ENCODE results near the gene INO80E.

Gene INO80E

GRCh38 chr16:30052671-30053372 lies 56.8 kb downstream of the INO80E start:
- peaks cover 11 to 14% of the 10 kb centered on the region in 2 donors for H3K4me1 Mint-ChIP-seq (ENCODE audit: low read depth in 2 of 2)
- peak; percentile 87 for ATAC-seq (replicated peaks)
- peaks cover 22% of the 10 kb centered on the region for H3K36me3 Mint-ChIP-seq (ENCODE audit: insufficient read depth)
- H3K9me3 Mint-ChIP-seq, result no peaks in the 10 kb centered on the region
- H3K4me3 Mint-ChIP-seq, result peak overlapping the region; percentile 82 to 87
- peak overlapping the region; percentile 77 to 91 for H3K27ac Mint-ChIP-seq
- peak; percentile 83 to 84 (median 84) for DNase-seq
- H3K27me3 Mint-ChIP-seq, result no peaks in the 10 kb centered on the region

GRCh38 chr16:30053376-30054015 lies 57.5 kb downstream of the INO80E start:
- Mint-ChIP-seq H3K4me1 (ENCODE audit: low read depth in 2 of 2) (peaks cover 11 to 14% of the 10 kb centered on the region in 2 donors), H3K36me3 (ENCODE audit: insufficient read depth) (peaks cover 22% of the 10 kb centered on the region), H3K9me3 (no peaks in the 10 kb centered on the region), H3K27me3 (no peaks in the 10 kb centered on the region), H3K4me3 (peak overlapping the region; percentile 82 to 87), H3K27ac (peak overlapping the region; percentile 77 to 91)
- ATAC-seq (replicated peaks) (peak; percentile 6), DNase-seq (no peak)

GRCh38 chr16:30054451-30054850 lies 58.4 kb downstream of the INO80E start:
- no peaks in the 10 kb centered on the region for H3K9me3 Mint-ChIP-seq
- peak overlapping the region; percentile 2 to 42 for H3K4me3 Mint-ChIP-seq
- H3K36me3 Mint-ChIP-seq (ENCODE audit: insufficient read depth), result peaks cover 22% of the 10 kb centered on the region
- peaks cover 11 to 14% of the 10 kb centered on the region in 2 donors for H3K4me1 Mint-ChIP-seq (ENCODE audit: low read depth in 2 of 2)
- ATAC-seq (replicated peaks) (no peak), DNase-seq (no peak)
- no peaks in the 10 kb centered on the region for H3K27me3 Mint-ChIP-seq
- H3K27ac Mint-ChIP-seq, result peak overlapping the region in 1 of 2 donors; percentile 79

GRCh38 chr16:30054959-30055553 lies 59.0 kb downstream of the INO80E start:
- DNase-seq (peak in 1 of 3 experiments; percentile 35), ATAC-seq (replicated peaks) (peak; percentile 61)
- H3K4me1 Mint-ChIP-seq (ENCODE audit: low read depth in 2 of 2), result peaks cover 11 to 14% of the 10 kb centered on the region in 2 donors
- H3K27me3 Mint-ChIP-seq, result no peaks in the 10 kb centered on the region
- H3K36me3 Mint-ChIP-seq (ENCODE audit: insufficient read depth), result peaks cover 22% of the 10 kb centered on the region
- peak overlapping the region; percentile 2 to 42 for H3K4me3 Mint-ChIP-seq
- peak overlapping the region in 1 of 2 donors; percentile 79 for H3K27ac Mint-ChIP-seq
- H3K9me3 Mint-ChIP-seq, result no peaks in the 10 kb centered on the region

All from effector memory CD8-positive, alpha-beta T cell (primary cell).